GM12872 (cell line): ENCODE results near the gene BMX.

Experiments
- CTCF ChIP-seq: IDR thresholded peaks from 3 replicates; pipeline ENCODE4 v1.5.1; 2011; ENCODE audit warnings: low read depth, mild to moderate bottlenecking, low read length, moderate library complexity; ENCODE audit not compliant: insufficient read depth

The BMX gene

GRCh38 chrX:15471028-15471427 lies 29.6 kb upstream of the BMX start:
- peak; percentile 76 for TF ChIP-seq CTCF

GRCh38 chrX:15472531-15472930 lies 28.1 kb upstream of the BMX start:
- TF ChIP-seq CTCF: no peak

GRCh38 chrX:15474028-15474427 lies 26.6 kb upstream of the BMX start:
- no peak for TF ChIP-seq CTCF

- no peak for TF ChIP-seq CTCF
Observed at GRCh38 chrX:15475021-15475420, 25.6 kb upstream of the BMX start.

DNA sequence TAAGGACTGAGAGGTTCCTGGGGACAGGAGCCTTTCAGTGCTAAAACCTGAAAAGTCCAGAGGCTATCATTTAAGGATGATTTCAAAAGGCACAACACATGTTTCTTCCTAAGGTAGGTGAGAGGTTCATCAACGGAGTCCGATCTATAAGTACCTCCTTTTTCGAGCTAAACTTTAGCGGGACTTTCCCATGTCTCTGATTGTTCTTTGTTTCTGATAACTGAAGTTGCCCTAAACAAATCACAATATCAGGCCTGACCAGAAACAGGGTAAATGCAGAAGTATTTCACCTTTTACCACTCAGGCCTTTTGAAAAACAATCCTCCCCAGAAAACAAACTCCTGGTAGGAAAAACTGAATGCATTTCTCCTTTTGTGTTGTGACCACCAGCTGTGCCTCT lies 25.1 kb upstream of the BMX start:
- TF ChIP-seq CTCF: no peak

DNA sequence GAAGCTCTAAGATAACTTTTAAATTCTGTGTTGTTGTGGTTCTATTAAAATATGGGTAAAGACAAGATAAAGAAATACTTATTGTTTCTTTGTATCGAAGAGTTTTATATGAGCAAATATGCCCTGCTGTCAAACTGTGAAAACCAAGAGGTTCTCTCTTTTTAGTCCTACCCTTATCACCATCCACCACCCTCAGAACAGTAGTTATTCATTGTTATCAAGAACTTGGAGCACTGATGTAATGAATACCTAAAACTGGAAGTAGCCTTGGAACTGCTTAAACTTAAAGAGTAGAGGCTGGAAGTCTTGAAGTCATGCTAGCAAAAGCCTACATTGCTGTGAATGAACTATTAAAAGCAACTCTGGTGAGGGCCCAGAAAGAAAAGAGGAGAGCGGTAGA lies 16.7 kb upstream of the BMX start:
- TF ChIP-seq CTCF: no peak

GRCh38 chrX:15492469-15492868 lies 8.1 kb upstream of the BMX start:
- no peak for TF ChIP-seq CTCF
